Trophoblast cell (in vitro differentiated cells and primary cell): ENCODE results near the gene GDA.

Experiments
- DNase-seq, 2 donors: peaks; one replicate each; pipeline ENCODE4 v3.0.0-alpha.2; 2016
- H2AFZ ChIP-seq: 2 replicates; pipeline ENCODE4 v1.6.1; 2013; ENCODE audit warnings: low read length, moderate library complexity, mild to moderate bottlenecking; ENCODE audit not compliant: insufficient read depth, poor library complexity
- H2AK5ac ChIP-seq: 2 replicates; pipeline ENCODE4 v1.6.1; 2013; ENCODE audit warnings: mild to moderate bottlenecking, low read length
- H2BK120ac ChIP-seq: 2 replicates; pipeline ENCODE4 v1.6.1; 2013; ENCODE audit warnings: low read length, mild to moderate bottlenecking, moderate library complexity; ENCODE audit not compliant: insufficient read depth, poor library complexity
- H2BK12ac ChIP-seq: 2 replicates; pipeline ENCODE4 v1.6.1; 2013; ENCODE audit warnings: mild to moderate bottlenecking, low read length, moderate library complexity
- H2BK5ac ChIP-seq: 2 replicates; pipeline ENCODE4 v1.6.1; 2013; ENCODE audit warnings: low read length, low read depth, moderate library complexity, mild to moderate bottlenecking; ENCODE audit not compliant: poor library complexity
- H3K14ac ChIP-seq: 2 replicates; pipeline ENCODE4 v1.6.1; 2013; ENCODE audit warnings: mild to moderate bottlenecking, low read length
- H3K18ac ChIP-seq: 2 replicates; pipeline ENCODE4 v1.6.1; 2013; ENCODE audit warnings: mild to moderate bottlenecking, low read length
- H3K23ac ChIP-seq: 2 replicates; pipeline ENCODE4 v1.6.1; 2013; ENCODE audit warnings: low read length
- H3K27ac ChIP-seq: 2 replicates; pipeline ENCODE4 v1.5.1; 2013; ENCODE audit warnings: low read depth, mild to moderate bottlenecking, inconsistent platforms, low read length, moderate library complexity
- H3K27me3 ChIP-seq: 2 replicates; pipeline ENCODE4 v1.6.1; 2013; ENCODE audit warnings: inconsistent platforms, mild to moderate bottlenecking, low read length, moderate library complexity; ENCODE audit not compliant: insufficient read depth
- H3K36me3 ChIP-seq, 2 experiments: 1 replicate in 1 of 2; 2 replicates in 1 of 2; pipeline ENCODE4 v1.6.1; 2013; ENCODE audit warnings: low read length in 2 of 2, mild to moderate bottlenecking in 2 of 2, moderate library complexity in 1 of 2; ENCODE audit not compliant: insufficient read depth in 2 of 2, control insufficient read depth in 1 of 2
- H3K4ac ChIP-seq: 2 replicates; pipeline ENCODE4 v1.6.1; 2013; ENCODE audit warnings: low read depth, mild to moderate bottlenecking, low read length, moderate library complexity
- H3K4me1 ChIP-seq, 2 experiments: 1 replicate in 1 of 2; 2 replicates in 1 of 2; pipeline ENCODE4 v1.6.1; 2013; ENCODE audit warnings: low read length in 2 of 2, mild to moderate bottlenecking in 2 of 2, moderate library complexity in 1 of 2; ENCODE audit not compliant: insufficient read depth in 2 of 2, control insufficient read depth in 1 of 2
- H3K4me2 ChIP-seq: 2 replicates; pipeline ENCODE4 v1.6.1; 2013; ENCODE audit warnings: inconsistent platforms, mild to moderate bottlenecking, low read length, moderate library complexity
- H3K4me3 ChIP-seq: 2 replicates; pipeline ENCODE4 v1.5.1; 2013; ENCODE audit warnings: mild to moderate bottlenecking, low read depth, low read length, inconsistent platforms
- H3K79me1 ChIP-seq: one replicate; pipeline ENCODE4 v1.6.1; 2013; ENCODE audit warnings: low read length
- H3K79me2 ChIP-seq: 2 replicates; pipeline ENCODE4 v1.6.1; 2013; ENCODE audit warnings: low read length, mild to moderate bottlenecking; ENCODE audit not compliant: control insufficient read depth, insufficient read depth, poor library complexity
- H3K9ac ChIP-seq: 2 replicates; pipeline ENCODE4 v1.6.1; 2013; ENCODE audit warnings: mild to moderate bottlenecking, low read length
- H3K9me3 ChIP-seq: 2 replicates; pipeline ENCODE4 v1.6.1; 2013; ENCODE audit warnings: low read depth, mild to moderate bottlenecking, control low read depth, inconsistent platforms, low read length; ENCODE audit not compliant: insufficient read depth
- H4K12ac ChIP-seq: 2 replicates; pipeline ENCODE4 v1.6.1; 2013; ENCODE audit warnings: low read depth, mild to moderate bottlenecking, low read length, moderate library complexity
- H4K8ac ChIP-seq: 2 replicates; pipeline ENCODE4 v1.6.1; 2013; ENCODE audit warnings: low read depth, mild to moderate bottlenecking, low read length, moderate library complexity
- H4K91ac ChIP-seq: one replicate; pipeline ENCODE4 v1.6.1; 2013; ENCODE audit warnings: low read depth, mild to moderate bottlenecking, low read length, moderate library complexity
- WGBS: extraction: QIAGEN DNeasy Blood & Tissue Kit; methylation state at CpG from one replicate; pipeline ENCODE4 v1.1.7; 2013; ENCODE audit warnings: missing lambda C conversion rate; ENCODE audit not compliant: insufficient read length, insufficient coverage; ENCODE audit errors: extremely low coverage; 5-methylcytosine and 5-hydroxymethylcytosine counted together

Gene GDA

DNA sequence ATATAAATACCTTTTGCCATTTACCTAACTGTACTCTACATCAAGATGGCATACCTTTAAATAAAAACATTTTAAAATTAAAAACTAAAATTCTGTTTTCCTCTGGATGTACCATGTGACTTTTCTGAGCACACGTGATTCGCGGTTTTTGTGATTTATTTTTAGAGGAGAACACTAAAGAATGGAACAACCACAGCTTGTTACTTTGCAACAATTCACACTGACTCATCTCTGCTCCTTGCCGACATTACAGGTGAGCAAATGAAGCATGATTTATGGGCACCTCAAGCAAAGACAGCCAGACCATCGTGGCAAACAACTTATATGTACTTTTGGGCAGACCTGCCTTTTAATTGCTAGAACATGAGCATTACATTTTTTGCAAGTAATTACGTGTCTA lies 61.3 kb downstream of the GDA start:
- DNase-seq, result no peak
- no peaks in the 10 kb centered on the region for H3K36me3 ChIP-seq
- H3K4me2 ChIP-seq, result no peak overlapping the region
- H4K12ac ChIP-seq, result no peak overlapping the region
- no peak overlapping the region for H2BK120ac ChIP-seq
- H3K23ac ChIP-seq, result no peak overlapping the region
- H3K18ac ChIP-seq, result no peak overlapping the region
- WGBS, result no CpG with 5 or more reads among the region's 6 CpGs
- H2BK5ac ChIP-seq, result no peak overlapping the region
- H2AK5ac ChIP-seq, result no peak overlapping the region
- H3K79me2 ChIP-seq, result no peaks in the 10 kb centered on the region
- no peaks in the 10 kb centered on the region for H3K27me3 ChIP-seq
- no peak overlapping the region for H3K4ac ChIP-seq
- no peak overlapping the region for H4K8ac ChIP-seq
- no peak overlapping the region for H2AFZ ChIP-seq
- no peaks in the 10 kb centered on the region for H3K9me3 ChIP-seq
- H3K9ac ChIP-seq, result no peak overlapping the region
- no peak overlapping the region for H3K14ac ChIP-seq
- no peak overlapping the region for H3K4me3 ChIP-seq
- H3K79me1 ChIP-seq, result no peaks in the 10 kb centered on the region
- no peak overlapping the region for H2BK12ac ChIP-seq
- H3K27ac ChIP-seq, result no peak overlapping the region
- no peak overlapping the region for H4K91ac ChIP-seq
- H3K4me1 ChIP-seq, result no peaks in the 10 kb centered on the region

- Histone ChIP-seq H2AK5ac (no peak overlapping the region), H3K4ac (no peak overlapping the region), H3K14ac (no peak overlapping the region), H3K4me3 (no peak overlapping the region), H3K79me1 (no peaks in the 10 kb centered on the region), H2AFZ (no peak overlapping the region), H3K27ac (no peak overlapping the region), H3K9me3 (no peaks in the 10 kb centered on the region), H4K8ac (no peak overlapping the region), H3K4me1 (no peaks in the 10 kb centered on the region), H3K9ac (no peak overlapping the region), H3K36me3 (no peaks in the 10 kb centered on the region), H2BK5ac (no peak overlapping the region), H2BK120ac (no peak overlapping the region), H3K27me3 (no peaks in the 10 kb centered on the region), H3K23ac (no peak overlapping the region), H4K12ac (no peak overlapping the region), H3K79me2 (no peaks in the 10 kb centered on the region), H3K4me2 (no peak overlapping the region), H2BK12ac (no peak overlapping the region), H4K91ac (no peak overlapping the region), H3K18ac (no peak overlapping the region)
- no peak for DNase-seq
- no CpG with 5 or more reads among the region's 3 CpGs for WGBS
Measured at GRCh38 chr9:72211047-72211446, 61.8 kb downstream of the GDA start.

- Histone ChIP-seq H3K4ac (no peak overlapping the region), H3K36me3 (no peaks in the 10 kb centered on the region), H3K27me3 (no peaks in the 10 kb centered on the region), H3K4me3 (no peak overlapping the region), H4K12ac (no peak overlapping the region), H4K91ac (no peak overlapping the region), H3K9ac (no peak overlapping the region), H3K79me2 (no peaks in the 10 kb centered on the region), H3K27ac (no peak overlapping the region), H3K4me1 (no peaks in the 10 kb centered on the region), H2BK120ac (no peak overlapping the region), H2AK5ac (no peak overlapping the region), H3K9me3 (no peaks in the 10 kb centered on the region), H3K23ac (no peak overlapping the region), H2BK5ac (no peak overlapping the region), H2BK12ac (no peak overlapping the region), H4K8ac (no peak overlapping the region), H3K18ac (no peak overlapping the region), H2AFZ (no peak overlapping the region), H3K4me2 (no peak overlapping the region), H3K14ac (no peak overlapping the region), H3K79me1 (no peaks in the 10 kb centered on the region)
- WGBS, result no CpG with 5 or more reads among the region's 4 CpGs
- DNase-seq, result no peak
Measured at GRCh38 chr9:72213906-72214305, 64.7 kb downstream of the GDA start.

GRCh38 chr9:72217306-72217842 lies 68.1 kb downstream of the GDA start:
- Histone ChIP-seq H3K9me3 (no peaks in the 10 kb centered on the region), H2BK120ac (no peak overlapping the region), H3K4ac (no peak overlapping the region), H2BK5ac (no peak overlapping the region), H4K8ac (no peak overlapping the region), H3K36me3 (no peaks in the 10 kb centered on the region), H2AK5ac (no peak overlapping the region), H3K9ac (no peak overlapping the region), H3K4me3 (no peak overlapping the region), H3K23ac (no peak overlapping the region), H3K14ac (no peak overlapping the region), H2BK12ac (no peak overlapping the region), H3K4me2 (no peak overlapping the region), H3K4me1 (no peaks in the 10 kb centered on the region), H3K27ac (no peak overlapping the region), H4K91ac (no peak overlapping the region), H3K18ac (no peak overlapping the region), H3K79me2 (no peaks in the 10 kb centered on the region), H2AFZ (no peak overlapping the region), H3K79me1 (no peaks in the 10 kb centered on the region), H3K27me3 (no peaks in the 10 kb centered on the region), H4K12ac (no peak overlapping the region)
- WGBS, result no CpG with 5 or more reads among the region's 3 CpGs
- DNase-seq, result no peak
